Endodermal cell (in vitro differentiated cells): ENCODE results near the gene CCNJL. TPM values are rescaled to one million over a fixed set of nuclear protein-coding genes. Genes with fewer than 3 reads are reported as not detected.

Source experiments
- DNase-seq: peaks from one replicate; pipeline ENCODE4 v3.0.0-alpha.2; 2017
- H3K27ac ChIP-seq: 2 replicates; pipeline ENCODE4 v1.5.1; 2013; ENCODE audit warnings: mild to moderate bottlenecking, low read depth, low read length, moderate library complexity
- H3K27me3 ChIP-seq: 2 replicates; pipeline ENCODE4 v1.6.1; 2013; ENCODE audit warnings: mild to moderate bottlenecking, low read length, moderate library complexity; ENCODE audit not compliant: insufficient read depth, control insufficient read depth, poor library complexity, severe bottlenecking
- H3K36me3 ChIP-seq: 2 replicates; pipeline ENCODE4 v1.7.0; 2013; ENCODE audit warnings: mild to moderate bottlenecking, low read length, moderate library complexity; ENCODE audit not compliant: control insufficient read depth, insufficient read depth
- H3K4me1 ChIP-seq: one replicate; pipeline ENCODE4 v1.7.0; 2013; ENCODE audit warnings: low read length; ENCODE audit not compliant: control insufficient read depth, insufficient read depth
- H3K4me3 ChIP-seq: 2 replicates; pipeline ENCODE4 v1.5.1; 2013; ENCODE audit warnings: mild to moderate bottlenecking, low read length, moderate library complexity
- H3K9ac ChIP-seq: 2 replicates; pipeline ENCODE4 v1.6.1; 2013; ENCODE audit warnings: mild to moderate bottlenecking, low read length, moderate library complexity; ENCODE audit not compliant: poor library complexity, severe bottlenecking; ENCODE audit errors: extremely low read depth
- H3K9me3 ChIP-seq: 2 replicates; pipeline ENCODE4 v1.6.1; 2013; ENCODE audit warnings: mild to moderate bottlenecking, low read length, moderate library complexity; ENCODE audit not compliant: control insufficient read depth
- H3K27ac Mint-ChIP-seq: 2 replicates; pipeline ENCODE4 v1.8.0; 2020; ENCODE audit warnings: mixed read lengths
- H3K27me3 Mint-ChIP-seq: 2 replicates; pipeline ENCODE4 v1.8.0; 2021; ENCODE audit warnings: mild to moderate bottlenecking, mixed read lengths; ENCODE audit not compliant: insufficient read depth
- H3K36me3 Mint-ChIP-seq: 2 replicates; pipeline ENCODE4 v1.8.0; 2020; ENCODE audit warnings: low read depth, mixed read lengths
- H3K4me1 Mint-ChIP-seq: 2 replicates; pipeline ENCODE4 v1.8.0; 2020; ENCODE audit warnings: mixed read lengths
- H3K4me3 Mint-ChIP-seq: 2 replicates; pipeline ENCODE4 v1.8.0; 2020; ENCODE audit warnings: mild to moderate bottlenecking, moderate library complexity, mixed read lengths
- H3K9me3 Mint-ChIP-seq: 2 replicates; pipeline ENCODE4 v1.8.0; 2020; ENCODE audit warnings: mild to moderate bottlenecking, mixed read lengths
- WGBS, 2 experiments: methylation state at CpG; one replicate each; pipeline versions ENCODE4 v1.1.5 to v1.1.7; 2013; ENCODE audit warnings: missing lambda C conversion rate in 2 of 2, mixed read lengths in 1 of 2; ENCODE audit not compliant: insufficient coverage in 1 of 2, insufficient read length in 1 of 2; 5-methylcytosine and 5-hydroxymethylcytosine counted together
- total RNA-seq, 2 donors: library from RNA; stranded (reverse); fragmentation: NEBNext Ultra II Directional in 1 of 2; extraction: Animal tissue kit (Norgen Biotek cat#: 25700) in 1 of 2; gene quantifications; 2 replicates in 1 of 2; 3 replicates in 1 of 2; pipeline ENCODE4 v1.2.1, GENCODE V29; 2021
- TF ChIP-seq, protein P1 (sequence below): fragments of 200-600 bp; sonication (generic); conservative IDR thresholded peaks from 2 replicates; pipeline ENCODE4 v1.5.0; 2021; ENCODE audit warnings: antibody characterized with exemption, mild to moderate bottlenecking

Gene CCNJL
- total RNA-seq, 2 donors from 2014 or later, result 14.1 to 18.7 TPM

DNA sequence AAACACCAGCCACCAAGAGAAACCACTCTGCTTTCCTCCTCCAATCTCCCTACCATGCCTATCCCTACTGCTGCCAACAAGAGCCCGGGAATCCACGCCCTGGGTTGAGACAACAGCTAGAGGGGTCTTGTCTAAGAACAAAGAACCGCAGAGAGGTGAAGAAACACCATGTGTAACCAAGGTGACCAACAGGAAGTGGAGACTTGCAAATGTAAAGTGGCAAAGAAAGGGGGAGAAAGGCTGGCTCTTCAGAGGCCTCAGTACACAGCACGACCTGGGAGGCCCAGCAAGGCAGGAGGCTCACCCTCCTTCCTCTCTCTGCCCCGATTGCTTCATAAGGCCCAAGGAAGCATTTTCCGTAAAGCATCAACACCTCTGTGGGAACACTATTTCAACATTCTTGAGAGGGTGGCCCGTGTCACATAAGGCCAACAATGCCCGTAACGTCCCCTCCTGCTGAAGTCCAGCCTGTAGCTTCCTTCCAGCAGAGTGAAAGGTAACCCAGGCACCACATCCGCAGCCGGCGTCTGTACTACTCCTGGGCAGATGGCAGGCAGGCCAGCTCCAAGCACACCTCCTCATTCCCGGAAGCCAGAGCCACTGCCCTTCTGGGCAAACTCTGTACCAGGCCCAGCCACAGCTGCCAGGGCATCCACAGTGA is 18.3 kb downstream of the CCNJL start:
- H3K9me3 ChIP-seq, result no peaks in the 10 kb centered on the region
- H3K27ac Mint-ChIP-seq, result peak overlapping the region; percentile 87
- H3K9ac ChIP-seq, result no peak overlapping the region
- no peaks in the 10 kb centered on the region for H3K27me3 Mint-ChIP-seq
- H3K9me3 Mint-ChIP-seq, result no peaks in the 10 kb centered on the region
- no peak overlapping the region for H3K4me3 ChIP-seq
- peaks cover 41% of the 10 kb centered on the region for H3K4me1 Mint-ChIP-seq
- H3K4me3 Mint-ChIP-seq, result no peak overlapping the region
- peaks cover 6% of the 10 kb centered on the region for H3K4me1 ChIP-seq
- H3K36me3 Mint-ChIP-seq, result no peaks in the 10 kb centered on the region
- no peaks in the 10 kb centered on the region for H3K36me3 ChIP-seq
- H3K27me3 ChIP-seq, result no peaks in the 10 kb centered on the region
- WGBS, 2 experiments, result 64 to 65% methylated on average over 4 to 13 of the region's 13 CpGs
- TF ChIP-seq, protein P1, sequence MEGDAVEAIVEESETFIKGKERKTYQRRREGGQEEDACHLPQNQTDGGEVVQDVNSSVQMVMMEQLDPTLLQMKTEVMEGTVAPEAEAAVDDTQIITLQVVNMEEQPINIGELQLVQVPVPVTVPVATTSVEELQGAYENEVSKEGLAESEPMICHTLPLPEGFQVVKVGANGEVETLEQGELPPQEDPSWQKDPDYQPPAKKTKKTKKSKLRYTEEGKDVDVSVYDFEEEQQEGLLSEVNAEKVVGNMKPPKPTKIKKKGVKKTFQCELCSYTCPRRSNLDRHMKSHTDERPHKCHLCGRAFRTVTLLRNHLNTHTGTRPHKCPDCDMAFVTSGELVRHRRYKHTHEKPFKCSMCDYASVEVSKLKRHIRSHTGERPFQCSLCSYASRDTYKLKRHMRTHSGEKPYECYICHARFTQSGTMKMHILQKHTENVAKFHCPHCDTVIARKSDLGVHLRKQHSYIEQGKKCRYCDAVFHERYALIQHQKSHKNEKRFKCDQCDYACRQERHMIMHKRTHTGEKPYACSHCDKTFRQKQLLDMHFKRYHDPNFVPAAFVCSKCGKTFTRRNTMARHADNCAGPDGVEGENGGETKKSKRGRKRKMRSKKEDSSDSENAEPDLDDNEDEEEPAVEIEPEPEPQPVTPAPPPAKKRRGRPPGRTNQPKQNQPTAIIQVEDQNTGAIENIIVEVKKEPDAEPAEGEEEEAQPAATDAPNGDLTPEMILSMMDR, result no peak
- DNase-seq, result peak; percentile 82
- H3K27ac ChIP-seq, result peak overlapping the region; percentile 75

DNA sequence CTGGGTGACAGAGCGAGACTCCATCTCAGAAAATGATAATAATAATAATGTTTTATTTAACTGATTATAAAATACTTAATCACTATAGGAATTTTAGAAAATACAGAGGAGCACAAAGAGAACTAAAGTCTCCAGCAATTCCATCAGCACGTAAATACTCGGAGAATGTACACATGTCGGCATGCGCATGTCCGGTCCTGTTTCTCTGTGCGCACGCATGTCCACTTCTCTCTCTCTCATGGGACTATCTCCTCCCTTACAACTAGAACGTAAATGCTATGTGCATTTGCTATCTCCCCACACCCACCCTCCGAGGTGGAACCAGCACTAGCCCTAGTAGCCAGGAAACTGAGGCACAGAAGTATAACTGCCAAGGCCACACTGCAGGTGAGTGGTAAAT is 19.0 kb downstream of the CCNJL start:
- Mint-ChIP-seq H3K9me3 (no peaks in the 10 kb centered on the region), H3K27ac (peak overlapping the region; percentile 87), H3K36me3 (no peaks in the 10 kb centered on the region), H3K27me3 (no peaks in the 10 kb centered on the region), H3K4me1 (peaks cover 42% of the 10 kb centered on the region), H3K4me3 (no peak overlapping the region)
- Histone ChIP-seq H3K9me3 (no peaks in the 10 kb centered on the region), H3K36me3 (no peaks in the 10 kb centered on the region), H3K27ac (peak overlapping the region; percentile 75), H3K9ac (no peak overlapping the region), H3K27me3 (no peaks in the 10 kb centered on the region), H3K4me3 (no peak overlapping the region), H3K4me1 (peaks cover 6% of the 10 kb centered on the region)
- 96% methylated on average over 7 to 9 of the region's 10 CpGs for WGBS, 2 experiments
- no peak for DNase-seq
- TF ChIP-seq, protein P1, result no peak

DNA sequence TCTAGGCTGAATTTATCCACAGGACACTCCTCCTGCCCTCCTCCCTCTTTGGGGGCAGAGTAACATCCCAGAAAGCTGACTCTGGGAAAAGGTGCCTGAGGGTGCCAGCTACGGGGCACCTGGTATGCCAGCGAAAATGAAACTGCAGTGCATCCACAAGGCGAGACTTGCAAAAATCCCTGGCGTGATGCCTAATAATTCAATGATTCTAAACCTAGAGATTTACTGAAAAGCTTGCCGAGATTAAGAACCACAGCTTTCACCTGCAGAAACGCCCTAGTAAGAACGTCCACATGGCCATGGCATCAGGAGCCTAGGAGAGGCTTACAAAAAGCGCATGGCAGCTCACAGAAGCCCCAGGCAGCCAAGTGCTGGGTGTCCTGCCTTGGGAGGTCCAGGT is 20.9 kb downstream of the CCNJL start:
- Histone ChIP-seq H3K9me3 (no peaks in the 10 kb centered on the region), H3K27me3 (no peaks in the 10 kb centered on the region), H3K4me1 (peaks cover 6% of the 10 kb centered on the region), H3K9ac (no peak overlapping the region), H3K27ac (no peak overlapping the region), H3K36me3 (no peaks in the 10 kb centered on the region), H3K4me3 (no peak overlapping the region)
- no peak overlapping the region for H3K27ac Mint-ChIP-seq
- DNase-seq, result no peak
- H3K36me3 Mint-ChIP-seq, result no peaks in the 10 kb centered on the region
- TF ChIP-seq, protein P1, result no peak
- WGBS, 2 experiments, result 93 to 95% methylated on average over 7 to 8 of the region's 8 CpGs
- peaks cover 44% of the 10 kb centered on the region for H3K4me1 Mint-ChIP-seq
- no peak overlapping the region for H3K4me3 Mint-ChIP-seq
- H3K9me3 Mint-ChIP-seq, result no peaks in the 10 kb centered on the region
- no peaks in the 10 kb centered on the region for H3K27me3 Mint-ChIP-seq
